ENCODE measurements around the gene TNFSF13.

- TF ChIP-seq EZH2 (IDR thresholded peaks at IDR 0.05; ENCODE audit: low read depth), result no peak
- TF ChIP-seq, protein P1, sequence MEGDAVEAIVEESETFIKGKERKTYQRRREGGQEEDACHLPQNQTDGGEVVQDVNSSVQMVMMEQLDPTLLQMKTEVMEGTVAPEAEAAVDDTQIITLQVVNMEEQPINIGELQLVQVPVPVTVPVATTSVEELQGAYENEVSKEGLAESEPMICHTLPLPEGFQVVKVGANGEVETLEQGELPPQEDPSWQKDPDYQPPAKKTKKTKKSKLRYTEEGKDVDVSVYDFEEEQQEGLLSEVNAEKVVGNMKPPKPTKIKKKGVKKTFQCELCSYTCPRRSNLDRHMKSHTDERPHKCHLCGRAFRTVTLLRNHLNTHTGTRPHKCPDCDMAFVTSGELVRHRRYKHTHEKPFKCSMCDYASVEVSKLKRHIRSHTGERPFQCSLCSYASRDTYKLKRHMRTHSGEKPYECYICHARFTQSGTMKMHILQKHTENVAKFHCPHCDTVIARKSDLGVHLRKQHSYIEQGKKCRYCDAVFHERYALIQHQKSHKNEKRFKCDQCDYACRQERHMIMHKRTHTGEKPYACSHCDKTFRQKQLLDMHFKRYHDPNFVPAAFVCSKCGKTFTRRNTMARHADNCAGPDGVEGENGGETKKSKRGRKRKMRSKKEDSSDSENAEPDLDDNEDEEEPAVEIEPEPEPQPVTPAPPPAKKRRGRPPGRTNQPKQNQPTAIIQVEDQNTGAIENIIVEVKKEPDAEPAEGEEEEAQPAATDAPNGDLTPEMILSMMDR (conservative IDR thresholded peaks at IDR 0.05), result no peak
These were observed 42.5 kb upstream of the TNFSF13 start for GRCh38 chr17:7515911-7516610.

All from PC-9 (cell line).